Measurements from ENCODE around the gene CKAP4. TPM values are rescaled to one million over a fixed set of nuclear protein-coding genes. Genes with fewer than 3 reads are reported as not detected.

CKAP4 gene
- total and polyA plus RNA-seq, 8 donors, result 86.0 to 119 (median 97.5) TPM

DNA sequence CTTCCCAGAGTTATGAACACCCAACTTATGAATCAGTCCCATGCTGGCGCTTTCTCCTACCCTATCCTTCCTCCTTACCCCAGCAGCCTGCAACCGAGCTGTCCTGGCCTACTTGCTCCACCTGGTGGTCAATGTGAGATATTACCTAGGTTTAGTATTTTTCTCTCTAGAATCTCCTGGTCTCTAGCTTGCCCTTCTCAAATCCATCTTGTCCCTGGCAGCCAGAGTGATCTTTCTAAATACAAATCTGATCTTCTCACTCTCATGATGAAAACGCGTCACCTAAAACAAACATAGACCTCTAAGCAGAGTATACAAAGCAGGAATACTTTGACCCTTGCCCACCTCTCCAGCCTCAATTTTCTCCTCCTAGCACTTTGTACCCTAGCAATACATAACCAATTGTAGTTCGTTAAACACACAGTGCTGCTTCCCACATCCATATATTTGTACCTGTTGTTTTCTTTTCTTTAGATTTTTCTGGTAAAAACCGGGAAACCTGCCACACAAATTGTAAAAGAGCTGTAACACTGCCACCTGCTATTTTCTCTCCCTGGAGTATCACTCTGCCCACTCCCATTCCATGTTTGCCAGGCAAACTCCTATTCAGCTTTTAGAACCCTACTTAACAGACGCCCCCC, 34.8 kb upstream of the CKAP4 start:
- DNase-seq, result peak in 2 of 4 donors; percentile 59 to 65
- H3K4me3 ChIP-seq, result no peak overlapping the region
- no peaks in the 10 kb centered on the region for H3K36me3 ChIP-seq
- no peaks in the 10 kb centered on the region for H3K9me3 ChIP-seq
- TF ChIP-seq CTCF (IDR thresholded peaks at IDR 0.05), result peak; percentile 61 to 67
- no peaks in the 10 kb centered on the region for H3K27me3 ChIP-seq
- intact Hi-C loops (cut with DNase I), result no loop called here
- peaks cover 0 to 16% of the 10 kb centered on the region in 2 donors for H3K4me1 ChIP-seq
- H3K27ac ChIP-seq, result peak overlapping the region in 1 of 2 donors; percentile 0
- ATAC-seq, result peak; percentile 97

DNA sequence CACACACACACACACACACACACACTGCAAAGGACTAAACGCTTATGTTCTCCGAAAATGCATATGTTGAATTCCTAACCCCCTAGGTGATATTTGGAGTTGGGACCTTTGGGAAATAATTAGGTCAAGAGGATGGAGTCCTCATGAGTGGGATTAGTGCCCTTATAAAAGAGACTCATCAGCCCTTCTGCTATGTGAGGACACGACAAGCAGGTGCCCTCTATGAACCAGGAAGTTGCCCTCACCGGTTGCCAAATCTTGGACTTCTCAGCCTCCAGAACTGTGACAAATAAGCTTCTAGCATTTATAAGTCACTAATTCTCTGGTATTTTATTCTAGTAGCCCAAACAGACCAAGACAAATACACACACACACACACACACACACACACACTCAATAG, 34.0 kb upstream of the CKAP4 start:
- Histone ChIP-seq H3K27ac (peak overlapping the region in 1 of 2 donors; percentile 0), H3K4me3 (no peak overlapping the region), H3K9me3 (no peaks in the 10 kb centered on the region), H3K27me3 (no peaks in the 10 kb centered on the region), H3K4me1 (peaks cover 0 to 16% of the 10 kb centered on the region in 2 donors), H3K36me3 (no peaks in the 10 kb centered on the region)
- intact Hi-C loops (cut with DNase I), result loop anchor here in 1 of 2 donors (2.0 kb wide), 1 partner anchor 55 kb away; no protein-coding TSS in a partner anchor
- ATAC-seq, result peak; percentile 30
- DNase-seq, result no peak
- no peak for TF ChIP-seq CTCF (IDR thresholded peaks at IDR 0.05)

GRCh38 chr12:106281056-106281782, 33.4 kb upstream of the CKAP4 start:
- peaks cover 0 to 16% of the 10 kb centered on the region in 2 donors for H3K4me1 ChIP-seq
- H3K36me3 ChIP-seq, result no peaks in the 10 kb centered on the region
- intact Hi-C loops (cut with DNase I), result loop anchor here in 1 of 2 donors (2.0 kb wide), 1 partner anchor 54 kb away; no protein-coding TSS in a partner anchor
- H3K27ac ChIP-seq, result peak overlapping the region in 1 of 2 donors; percentile 82
- H3K27me3 ChIP-seq, result no peaks in the 10 kb centered on the region
- ATAC-seq (no peak), DNase-seq (no peak)
- no peak for TF ChIP-seq CTCF (IDR thresholded peaks at IDR 0.05)
- H3K9me3 ChIP-seq, result no peaks in the 10 kb centered on the region
- no peak overlapping the region for H3K4me3 ChIP-seq

DNA sequence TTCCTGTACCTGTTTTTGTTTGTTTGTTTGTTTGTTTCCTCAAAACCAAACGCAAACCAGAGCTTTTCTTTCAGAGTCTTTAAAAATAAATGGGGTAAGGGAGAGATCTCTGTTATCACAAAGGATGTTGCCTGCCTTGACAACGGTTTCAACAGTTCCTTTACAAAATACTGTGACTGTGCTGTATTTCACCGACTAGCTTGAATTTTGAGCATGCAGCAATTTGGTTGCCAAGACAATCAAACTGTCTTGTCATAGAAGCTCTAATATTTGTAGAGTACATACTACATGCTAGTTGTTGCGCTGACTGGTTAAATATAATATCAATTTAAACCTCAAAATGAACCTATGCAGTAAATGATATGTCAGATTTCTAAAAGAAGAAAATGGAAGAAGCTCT, 32.3 kb upstream of the CKAP4 start:
- intact Hi-C loops (cut with DNase I), result loop anchor here in 1 of 2 donors (2.0 kb wide), 1 partner anchor 53 kb away; no protein-coding TSS in a partner anchor
- peak overlapping the region in 1 of 2 donors; percentile 82 for H3K27ac ChIP-seq
- H3K4me3 ChIP-seq, result no peak overlapping the region
- peaks cover 0 to 20% of the 10 kb centered on the region in 2 donors for H3K4me1 ChIP-seq
- no peaks in the 10 kb centered on the region for H3K36me3 ChIP-seq
- no peak for TF ChIP-seq CTCF (IDR thresholded peaks at IDR 0.05)
- no peak for DNase-seq
- no peak for ATAC-seq
- no peaks in the 10 kb centered on the region for H3K9me3 ChIP-seq
- H3K27me3 ChIP-seq, result no peaks in the 10 kb centered on the region

Data from left lung (tissue), 10 donors.